ENCODE results near the gene OR10K1. TPM values are rescaled to one million over a fixed set of nuclear protein-coding genes. Genes with fewer than 3 reads are reported as not detected.

OR10K1 gene
- total RNA-seq, result not detected
- polyA plus RNA-seq (2013, experiment 1 of 2), result not detected
- polyA plus RNA-seq (2013, experiment 2 of 2), result not detected
- long read RNA-seq, experiment 1, result 0 reads
- long read RNA-seq, experiment 2, result 0 reads
- long read RNA-seq, experiment 3, result 0 reads
- long read RNA-seq, experiment 4, result 0 reads

- Mint-ChIP-seq H3K27me3 (ENCODE audit: insufficient read depth) (no peaks in the 10 kb centered on the region), H3K4me3 (no peak within 1 kb of the TSS), H3K9me3 (no peaks in the 10 kb centered on the region), H3K4me1 (no peaks in the 10 kb centered on the region), H3K27ac (no peak within 1 kb of the TSS), H3K36me3 (ENCODE audit: low read depth) (no peaks in the 10 kb centered on the region)
- TF ChIP-seq, protein P1, sequence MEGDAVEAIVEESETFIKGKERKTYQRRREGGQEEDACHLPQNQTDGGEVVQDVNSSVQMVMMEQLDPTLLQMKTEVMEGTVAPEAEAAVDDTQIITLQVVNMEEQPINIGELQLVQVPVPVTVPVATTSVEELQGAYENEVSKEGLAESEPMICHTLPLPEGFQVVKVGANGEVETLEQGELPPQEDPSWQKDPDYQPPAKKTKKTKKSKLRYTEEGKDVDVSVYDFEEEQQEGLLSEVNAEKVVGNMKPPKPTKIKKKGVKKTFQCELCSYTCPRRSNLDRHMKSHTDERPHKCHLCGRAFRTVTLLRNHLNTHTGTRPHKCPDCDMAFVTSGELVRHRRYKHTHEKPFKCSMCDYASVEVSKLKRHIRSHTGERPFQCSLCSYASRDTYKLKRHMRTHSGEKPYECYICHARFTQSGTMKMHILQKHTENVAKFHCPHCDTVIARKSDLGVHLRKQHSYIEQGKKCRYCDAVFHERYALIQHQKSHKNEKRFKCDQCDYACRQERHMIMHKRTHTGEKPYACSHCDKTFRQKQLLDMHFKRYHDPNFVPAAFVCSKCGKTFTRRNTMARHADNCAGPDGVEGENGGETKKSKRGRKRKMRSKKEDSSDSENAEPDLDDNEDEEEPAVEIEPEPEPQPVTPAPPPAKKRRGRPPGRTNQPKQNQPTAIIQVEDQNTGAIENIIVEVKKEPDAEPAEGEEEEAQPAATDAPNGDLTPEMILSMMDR (conservative IDR thresholded peaks at IDR 0.05), result no peak
- 83 to 94% methylated on average over 2 of the region's 2 CpGs for WGBS, 2 experiments (ENCODE audit: insufficient coverage in 1 of 2, insufficient read length in 1 of 2)
- Histone ChIP-seq H3K4me3 (ENCODE audit: low read length) (no peak within 1 kb of the TSS), H3K9ac (ENCODE audit: extremely low read depth, low read length, poor library complexity, severe bottlenecking) (no peak within 1 kb of the TSS), H3K27ac (ENCODE audit: low read depth, low read length) (no peak within 1 kb of the TSS), H3K27me3 (ENCODE audit: control insufficient read depth, insufficient read depth, low read length, poor library complexity, severe bottlenecking) (no peaks in the 10 kb centered on the region), H3K36me3 (ENCODE audit: control insufficient read depth, insufficient read depth, low read length) (no peaks in the 10 kb centered on the region), H3K4me1 (ENCODE audit: control insufficient read depth, insufficient read depth, low read length) (no peaks in the 10 kb centered on the region), H3K9me3 (ENCODE audit: control insufficient read depth, low read length) (no peaks in the 10 kb centered on the region)
- DNase-seq, result no peak
Measured at GRCh38 chr1:158461534-158461933, at the start of gene OR10K1. OR10K1 (plus strand) TSS chr1:158461834; CDS start chr1:158465562, 3,728 bp downstream.

- Histone ChIP-seq H3K9ac (ENCODE audit: extremely low read depth, low read length, poor library complexity, severe bottlenecking) (no peak overlapping the region), H3K27me3 (ENCODE audit: control insufficient read depth, insufficient read depth, low read length, poor library complexity, severe bottlenecking) (no peaks in the 10 kb centered on the region), H3K4me1 (ENCODE audit: control insufficient read depth, insufficient read depth, low read length) (no peaks in the 10 kb centered on the region), H3K4me3 (ENCODE audit: low read length) (no peak overlapping the region), H3K9me3 (ENCODE audit: control insufficient read depth, low read length) (no peaks in the 10 kb centered on the region), H3K36me3 (ENCODE audit: control insufficient read depth, insufficient read depth, low read length) (no peaks in the 10 kb centered on the region), H3K27ac (ENCODE audit: low read depth, low read length) (no peak overlapping the region)
- WGBS, 2 experiments (ENCODE audit: insufficient coverage in 1 of 2, insufficient read length in 1 of 2), result 92 to 95% methylated on average over 4 of the region's 4 CpGs
- TF ChIP-seq, protein P1 (conservative IDR thresholded peaks at IDR 0.05), result no peak
- Mint-ChIP-seq H3K4me1 (no peaks in the 10 kb centered on the region), H3K36me3 (ENCODE audit: low read depth) (no peaks in the 10 kb centered on the region), H3K9me3 (no peaks in the 10 kb centered on the region), H3K4me3 (no peak overlapping the region), H3K27ac (no peak overlapping the region), H3K27me3 (ENCODE audit: insufficient read depth) (no peaks in the 10 kb centered on the region)
- DNase-seq, result no peak
Measured at GRCh38 chr1:158414651-158415345, 46.8 kb upstream of the OR10K1 start.

DNA sequence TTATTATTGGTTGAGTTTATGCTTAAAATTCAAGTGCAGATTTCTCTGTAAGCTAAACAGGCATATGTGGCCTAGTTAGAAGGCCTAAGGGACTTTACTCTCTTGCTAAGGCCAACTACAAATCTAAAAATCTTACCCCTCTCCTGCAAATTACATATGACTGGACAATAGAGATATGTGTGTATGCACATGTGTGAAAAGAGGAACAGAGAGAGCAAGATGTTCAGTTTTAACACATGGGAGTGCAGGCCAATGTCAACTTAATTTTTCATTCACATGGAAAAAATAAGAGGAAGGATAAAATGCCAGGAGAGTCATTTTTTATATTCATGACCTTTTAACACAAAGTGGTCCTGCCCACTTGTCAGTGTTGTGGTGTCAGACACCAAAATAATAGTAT lies 44.0 kb upstream of the OR10K1 start:
- H3K4me3 Mint-ChIP-seq, result no peak overlapping the region
- H3K27me3 Mint-ChIP-seq (ENCODE audit: insufficient read depth), result no peaks in the 10 kb centered on the region
- H3K9me3 Mint-ChIP-seq, result no peaks in the 10 kb centered on the region
- H3K9ac ChIP-seq (ENCODE audit: extremely low read depth, low read length, poor library complexity, severe bottlenecking), result no peak overlapping the region
- H3K27ac Mint-ChIP-seq, result no peak overlapping the region
- H3K27ac ChIP-seq (ENCODE audit: low read depth, low read length), result no peak overlapping the region
- TF ChIP-seq, protein P1 (conservative IDR thresholded peaks at IDR 0.05), result no peak
- DNase-seq, result no peak
- no peak overlapping the region for H3K4me3 ChIP-seq (ENCODE audit: low read length)
- no peaks in the 10 kb centered on the region for H3K36me3 Mint-ChIP-seq (ENCODE audit: low read depth)
- no peaks in the 10 kb centered on the region for H3K36me3 ChIP-seq (ENCODE audit: control insufficient read depth, insufficient read depth, low read length)
- peaks cover 2% of the 10 kb centered on the region for H3K4me1 Mint-ChIP-seq
- H3K27me3 ChIP-seq (ENCODE audit: control insufficient read depth, insufficient read depth, low read length, poor library complexity, severe bottlenecking), result no peaks in the 10 kb centered on the region
- no peaks in the 10 kb centered on the region for H3K9me3 ChIP-seq (ENCODE audit: control insufficient read depth, low read length)
- H3K4me1 ChIP-seq (ENCODE audit: control insufficient read depth, insufficient read depth, low read length), result no peaks in the 10 kb centered on the region

All from endodermal cell (in vitro differentiated cells).